GM19372 (cell line): ENCODE results near the gene ITSN1.
"Not testable (repeated sequence)": the region's sequence is repeated elsewhere in the genome, so short reads cannot be mapped to it uniquely, and the experiment has no call there.

Experiments used
- ATAC-seq: cut with Tn5 transposase; IDR thresholded peaks from one replicate; pipeline ENCODE4 v1.9.1; 2021; ENCODE audit warnings: mild to moderate bottlenecking, low read depth, moderate library complexity; ENCODE audit not compliant: unreplicated experiment

Gene ITSN1

DNA sequence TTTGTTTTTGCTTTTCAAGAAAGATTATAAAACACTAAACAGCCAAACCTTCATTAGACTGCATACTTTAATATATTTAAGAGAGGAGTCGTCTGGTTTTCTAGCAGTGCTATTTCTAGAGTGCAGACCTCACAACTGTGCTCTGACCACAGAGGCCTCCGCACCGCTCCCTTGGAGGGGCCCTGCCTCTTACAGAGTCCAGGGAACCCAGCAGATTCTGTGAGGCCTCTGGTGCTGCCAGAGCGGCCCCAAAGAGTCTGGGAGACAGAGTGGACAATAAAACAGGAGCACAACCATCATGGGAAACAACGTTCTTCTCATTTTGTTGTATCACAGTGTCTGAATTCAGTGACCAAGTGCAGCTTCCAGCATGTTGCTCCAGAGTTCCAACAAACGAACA is 267.5 kb downstream of the ITSN1 start:
- no peak for ATAC-seq

DNA sequence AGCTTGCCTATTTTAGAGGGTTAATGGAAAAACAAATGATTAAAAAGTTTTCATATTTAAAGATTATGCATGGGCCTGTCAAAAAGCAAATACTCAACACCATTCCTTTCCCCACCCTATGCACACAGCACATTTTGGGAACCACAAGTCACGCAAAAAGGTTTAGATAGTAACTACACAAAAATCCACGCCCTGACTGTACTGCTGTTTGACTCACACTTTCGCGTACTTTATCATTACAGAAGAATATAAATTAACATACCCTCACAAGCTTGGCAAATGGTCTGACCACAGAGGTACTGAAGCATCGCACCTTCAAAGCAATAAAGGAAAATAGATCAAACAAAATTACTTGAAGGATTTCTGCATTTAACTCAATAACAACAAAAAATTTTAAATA is 271.9 kb downstream of the ITSN1 start:
- ATAC-seq = no peak

DNA sequence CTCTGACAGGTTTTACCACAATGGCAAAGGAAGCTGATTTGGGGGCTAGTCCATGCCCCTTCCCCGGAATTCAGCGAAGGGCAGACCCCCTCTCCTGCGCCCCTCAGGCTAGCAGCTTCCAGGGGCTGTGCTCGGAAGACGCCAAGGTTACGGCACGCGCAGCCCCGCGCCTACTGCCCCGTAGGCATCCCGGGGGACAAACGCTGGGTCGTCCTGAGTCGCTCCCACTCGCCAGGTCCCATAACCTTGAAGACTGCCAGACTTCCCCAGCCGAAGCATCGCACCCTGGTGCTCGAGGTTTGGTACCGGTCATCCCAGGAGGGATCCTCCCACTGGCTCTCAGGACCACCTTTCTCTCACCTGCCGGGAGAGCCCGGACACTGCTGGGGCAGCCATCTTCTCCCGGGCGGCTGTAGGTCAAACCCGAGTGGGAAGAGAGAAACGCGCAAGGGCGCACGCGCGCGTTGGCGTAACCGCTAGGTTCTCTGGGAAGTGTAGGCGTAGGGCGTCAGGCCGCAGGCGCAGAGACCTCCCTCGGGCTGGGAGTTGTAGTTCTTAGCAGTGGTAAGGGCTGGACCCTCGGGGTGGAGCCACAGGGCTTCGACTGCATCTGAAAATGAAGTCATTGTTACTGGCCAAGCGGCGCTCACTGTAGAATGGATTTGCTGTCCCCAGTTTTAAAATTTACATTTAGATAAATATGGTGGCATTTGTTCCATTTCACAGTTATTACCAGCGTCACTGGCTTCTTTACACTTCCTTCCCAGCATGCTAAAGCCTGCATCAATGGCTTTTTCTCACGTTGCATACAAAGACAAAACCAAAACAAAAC is 273.3 kb downstream of the ITSN1 start, which contains the start of gene ATP5PO:
ATP5PO (minus strand) TSS at position 437 of the 832 bp plus-strand sequence; CDS start at position 396, 41 bp downstream.
- peak; percentile 99 for ATAC-seq

DNA sequence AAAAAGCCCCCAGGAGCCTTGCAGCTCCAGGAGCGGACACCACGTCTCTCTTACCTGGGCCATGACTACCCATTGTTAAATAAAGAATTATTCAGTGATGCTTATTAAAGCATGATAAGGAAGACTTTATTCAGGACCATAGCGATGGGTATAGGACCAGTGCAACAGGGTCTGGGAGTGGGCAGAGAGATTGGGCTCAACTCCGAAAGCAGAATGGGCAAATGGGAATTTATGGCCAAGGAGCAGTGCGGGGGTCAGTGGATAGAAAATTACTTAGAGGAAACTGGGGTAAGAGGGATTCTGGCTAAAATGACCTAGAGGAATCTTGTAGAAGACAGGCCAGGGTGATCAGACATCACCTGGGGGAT is 273.9 kb downstream of the ITSN1 start:
- no peak for ATAC-seq

DNA sequence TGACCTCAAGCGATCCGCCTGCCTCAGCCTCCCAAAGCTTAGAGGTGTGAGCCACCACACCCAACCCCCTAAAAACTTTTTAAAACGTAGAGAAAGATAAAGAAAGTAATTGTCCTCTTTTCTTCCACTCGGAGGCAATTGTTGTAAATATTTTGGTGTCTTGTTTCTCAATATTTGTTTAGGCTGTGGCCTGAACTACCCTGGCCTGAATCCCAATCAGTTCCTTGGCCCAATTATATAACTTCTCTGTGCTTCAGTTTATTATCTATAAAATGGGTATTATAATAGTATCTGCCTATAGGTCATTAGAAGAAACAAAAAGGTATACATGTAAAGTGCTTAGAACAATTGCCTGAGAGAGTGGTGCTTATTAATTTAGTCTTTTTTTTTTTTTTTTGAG is 275.1 kb downstream of the ITSN1 start:
- no peak for ATAC-seq

DNA sequence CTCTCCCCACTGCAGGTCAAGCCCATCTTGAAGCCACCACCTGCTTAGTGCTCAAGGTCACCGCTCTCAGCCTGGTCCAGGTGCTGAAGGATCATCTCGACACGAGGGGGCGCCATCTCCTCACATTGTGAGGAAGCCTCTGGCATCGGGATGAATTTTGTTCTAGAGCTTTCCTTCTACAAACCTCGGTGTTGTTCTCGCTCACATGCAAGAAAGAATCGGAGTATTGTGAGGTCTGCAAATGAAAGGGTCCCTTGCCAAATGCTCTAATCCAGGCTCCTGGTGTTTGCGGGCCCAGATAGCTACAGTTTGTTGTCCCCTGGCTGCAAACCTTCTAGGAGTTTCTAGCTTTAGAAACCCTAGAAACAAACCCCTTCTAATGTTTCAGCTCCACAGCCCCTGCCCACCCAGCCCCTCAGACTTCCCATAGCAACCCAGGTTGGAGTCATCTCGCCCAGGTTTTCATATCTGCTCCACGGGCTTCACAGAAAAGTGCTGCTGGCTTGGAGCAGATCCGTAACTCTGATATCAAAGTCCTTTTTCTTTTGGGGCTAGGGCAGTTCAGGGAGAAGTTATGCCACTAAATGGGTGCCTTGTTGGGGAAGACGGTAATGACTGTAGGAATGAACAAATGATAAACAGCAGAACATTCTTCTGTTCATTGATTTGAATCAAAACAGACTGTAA is 281.9 kb downstream of the ITSN1 start:
- peak; percentile 84 for ATAC-seq

DNA sequence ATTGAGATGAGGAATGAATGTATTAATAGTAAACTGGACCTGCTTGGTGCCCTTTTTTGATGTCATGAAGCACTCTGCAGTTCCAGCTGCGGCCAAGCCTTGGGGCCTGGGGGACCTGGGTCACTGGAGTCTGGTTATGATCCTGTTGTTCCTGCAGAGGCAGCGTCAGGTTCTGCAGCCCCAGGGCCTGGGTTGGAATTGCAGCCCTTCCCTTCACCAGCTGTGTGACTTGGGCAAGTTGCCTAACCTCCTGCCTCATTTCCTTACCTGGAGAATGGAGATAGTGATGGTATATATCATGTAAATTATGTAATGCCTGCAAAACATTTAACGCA is 282.4 kb downstream of the ITSN1 start:
- no peak for ATAC-seq

DNA sequence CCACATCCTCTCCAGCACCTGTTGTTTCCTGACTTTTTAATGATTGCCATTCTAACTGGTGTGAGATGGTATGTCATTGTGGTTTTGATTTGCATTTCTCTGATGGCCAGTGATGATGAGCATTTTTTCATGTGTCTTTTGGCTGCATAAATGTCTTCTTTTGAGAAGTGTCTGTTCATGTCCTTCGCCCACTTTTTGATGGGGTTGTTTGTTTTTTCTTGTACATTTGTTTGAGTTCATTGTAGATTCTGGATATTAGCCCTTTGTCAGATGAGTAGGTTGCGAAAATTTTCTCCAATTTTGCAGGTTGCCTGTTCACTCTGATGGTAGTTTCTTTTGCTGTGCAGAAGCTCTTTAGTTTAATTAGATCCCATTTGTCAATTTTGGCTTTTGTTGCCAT is 283.9 kb downstream of the ITSN1 start:
- not testable (repeated sequence) for ATAC-seq

DNA sequence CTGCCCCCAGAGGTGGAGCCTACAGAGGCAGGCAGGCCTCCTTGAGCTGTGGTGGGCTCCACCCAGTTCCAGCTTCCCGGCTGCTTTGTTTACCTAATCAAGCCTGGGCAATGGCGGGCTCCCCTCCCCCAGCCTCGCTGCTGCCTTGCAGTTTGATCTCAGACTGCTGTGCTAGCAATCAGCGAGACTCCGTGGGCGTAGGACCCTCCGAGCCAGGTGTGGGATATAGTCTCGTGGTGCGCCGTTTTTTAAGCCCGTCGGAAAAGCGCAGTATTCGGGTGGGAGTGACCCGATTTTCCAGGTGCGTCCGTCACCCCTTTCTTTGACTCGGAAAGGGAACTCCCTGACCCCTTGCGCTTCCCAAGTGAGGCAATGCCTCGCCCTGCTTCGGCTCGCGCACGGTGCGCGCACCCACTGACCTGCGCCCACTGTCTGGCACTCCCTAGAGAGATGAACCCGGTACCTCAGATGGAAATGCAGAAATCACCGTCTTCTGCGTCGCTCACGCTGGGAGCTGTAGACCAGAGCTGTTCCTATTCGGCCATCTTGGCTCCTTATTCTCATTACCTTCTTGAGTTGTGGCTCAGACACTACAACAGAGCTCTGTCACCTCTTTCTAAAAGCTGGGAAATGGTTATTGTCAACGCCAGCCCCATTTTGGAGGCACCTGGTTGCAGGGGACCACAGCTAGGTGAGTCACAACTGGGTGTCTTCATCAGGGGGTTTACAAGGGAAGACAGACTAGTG is 288.9 kb downstream of the ITSN1 start:
- ATAC-seq = not testable (repeated sequence)

DNA sequence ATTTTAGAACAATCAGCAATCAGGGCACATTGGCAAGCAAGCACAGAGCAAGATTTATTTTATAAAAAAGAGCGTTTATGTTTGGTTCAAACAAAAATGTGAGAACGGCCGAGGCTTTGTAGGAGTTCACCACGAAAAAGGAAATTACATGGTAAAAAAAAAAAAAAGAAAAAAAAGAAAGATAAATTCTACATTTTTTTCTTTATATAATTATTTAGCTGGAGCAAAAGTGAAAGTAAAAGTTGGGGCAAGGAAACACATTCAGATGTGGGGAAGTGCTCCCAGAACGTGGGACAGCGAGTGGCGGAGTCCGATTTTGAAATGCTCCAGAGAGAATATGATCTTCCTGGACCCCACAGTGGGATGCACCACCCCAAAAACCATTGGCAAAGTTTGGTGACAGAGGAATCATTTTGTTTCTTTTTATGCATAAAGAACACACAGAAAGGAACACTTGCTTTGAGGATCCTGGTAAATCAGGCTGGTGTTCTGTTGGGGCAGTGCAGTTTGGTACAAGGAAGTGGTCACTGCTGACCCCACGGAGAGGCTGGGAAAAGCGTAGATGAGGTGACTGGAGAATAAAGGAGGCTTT is 289.6 kb downstream of the ITSN1 start:
- ATAC-seq = no peak

DNA sequence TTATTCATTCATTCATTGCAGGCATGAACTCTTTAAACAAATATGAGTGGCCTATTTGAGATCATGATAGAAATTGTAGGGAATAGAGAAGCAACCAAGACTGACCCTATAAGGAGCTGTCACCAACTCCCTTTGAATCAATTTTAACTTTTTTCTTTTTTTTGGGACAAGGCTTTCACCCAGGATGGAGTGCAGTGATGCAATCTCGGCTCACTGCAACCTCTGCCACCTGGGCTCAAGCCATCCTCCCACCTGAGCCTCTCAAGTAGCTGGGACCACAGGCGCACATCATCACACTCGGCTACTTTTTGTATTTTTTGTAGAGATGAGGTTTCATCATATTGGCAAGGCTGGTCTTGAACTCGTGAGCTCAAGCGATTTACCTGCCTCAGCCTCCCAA is 290.4 kb downstream of the ITSN1 start:
- no peak for ATAC-seq

DNA sequence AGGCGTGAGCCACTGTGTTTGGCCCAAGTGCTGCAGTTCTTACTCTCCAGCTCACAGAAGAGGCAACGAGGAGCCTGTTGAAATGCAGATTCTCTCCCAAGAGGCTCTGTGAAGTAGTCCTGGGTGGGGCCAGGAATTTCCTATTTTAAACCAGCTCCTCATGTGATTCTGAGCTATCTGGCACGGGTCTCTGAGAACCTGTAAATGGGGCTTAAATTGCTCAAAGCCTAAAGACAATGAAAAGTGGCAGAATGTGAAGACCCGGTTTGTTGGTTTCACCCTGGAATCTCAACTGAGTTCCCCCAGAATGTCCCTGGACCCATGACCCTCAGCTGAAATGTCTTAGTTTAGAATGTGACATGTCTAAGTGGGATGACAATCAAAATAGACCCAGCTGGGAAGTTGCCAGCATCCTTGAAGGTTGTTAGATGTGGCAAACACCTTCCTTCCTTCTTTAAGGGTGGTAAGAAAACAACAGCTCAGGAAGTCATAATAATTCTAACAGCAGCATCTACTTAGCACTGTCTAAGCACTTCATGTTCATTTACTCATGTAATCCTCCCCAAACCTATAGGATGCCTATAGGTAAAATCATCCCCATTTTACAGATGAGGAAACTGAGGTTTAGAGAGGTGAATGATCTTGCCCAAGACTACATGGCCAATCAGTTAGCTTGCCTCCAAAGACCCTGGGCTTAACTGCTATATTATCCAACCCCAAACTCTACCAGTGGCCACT is 294.2 kb downstream of the ITSN1 start:
- ATAC-seq = no peak

DNA sequence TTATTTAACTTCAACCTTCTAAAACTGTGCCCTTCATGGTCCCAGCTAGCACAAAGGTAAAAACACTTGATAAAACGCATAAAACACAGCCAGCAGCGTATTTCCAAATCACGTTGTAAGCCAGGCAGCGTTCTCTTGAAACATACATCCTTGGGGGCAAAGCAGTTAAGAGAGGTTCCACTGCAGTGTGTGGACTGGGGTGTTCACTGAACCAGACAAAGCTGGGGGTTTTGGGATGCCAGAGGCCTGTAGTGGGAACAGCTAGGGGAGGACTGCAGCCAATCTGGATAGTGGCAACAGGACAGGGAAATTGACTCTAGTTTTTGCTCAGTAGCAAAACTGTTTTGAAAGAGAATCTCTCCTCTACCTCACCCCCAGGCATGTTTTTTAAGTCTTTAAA is 294.8 kb downstream of the ITSN1 start:
- no peak for ATAC-seq

DNA sequence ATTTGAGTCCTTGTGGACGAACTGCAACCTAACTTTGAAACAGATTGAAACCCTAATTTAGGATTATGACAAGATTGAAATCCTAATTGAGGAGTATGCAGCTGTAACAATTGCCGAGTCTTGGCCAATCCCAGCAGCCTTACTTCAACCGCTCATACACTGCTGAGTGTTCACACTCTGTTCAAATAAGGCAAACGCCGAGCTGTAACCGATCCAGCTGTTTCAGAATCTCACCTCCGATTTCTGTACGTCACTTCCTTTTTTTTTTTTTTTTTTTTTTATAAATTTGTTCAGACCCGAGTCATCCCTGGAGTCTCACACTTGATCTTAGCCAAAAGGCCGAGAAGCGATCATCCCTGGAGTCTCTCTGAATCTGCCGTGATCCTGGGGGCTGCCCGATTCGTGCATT is 295.6 kb downstream of the ITSN1 start:
- ATAC-seq = no peak

DNA sequence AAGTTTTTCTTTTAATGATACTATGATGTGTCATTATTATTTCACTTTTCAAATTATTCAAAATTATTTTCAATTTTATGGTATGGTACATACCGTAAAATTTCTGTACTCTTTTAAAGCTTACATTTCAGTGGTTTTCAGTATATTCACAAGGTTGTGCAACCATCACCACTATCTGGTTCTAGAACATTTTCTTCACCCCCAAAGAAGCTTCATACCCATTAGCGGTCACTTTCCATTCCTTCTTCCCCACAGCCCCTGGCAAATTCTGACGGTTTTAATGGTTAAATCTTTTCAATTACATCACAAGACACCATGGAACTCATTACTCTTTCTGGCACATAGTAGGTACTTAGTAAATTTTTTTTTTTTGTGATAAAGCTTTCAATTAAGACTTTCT is 296.1 kb downstream of the ITSN1 start:
- ATAC-seq = no peak

DNA sequence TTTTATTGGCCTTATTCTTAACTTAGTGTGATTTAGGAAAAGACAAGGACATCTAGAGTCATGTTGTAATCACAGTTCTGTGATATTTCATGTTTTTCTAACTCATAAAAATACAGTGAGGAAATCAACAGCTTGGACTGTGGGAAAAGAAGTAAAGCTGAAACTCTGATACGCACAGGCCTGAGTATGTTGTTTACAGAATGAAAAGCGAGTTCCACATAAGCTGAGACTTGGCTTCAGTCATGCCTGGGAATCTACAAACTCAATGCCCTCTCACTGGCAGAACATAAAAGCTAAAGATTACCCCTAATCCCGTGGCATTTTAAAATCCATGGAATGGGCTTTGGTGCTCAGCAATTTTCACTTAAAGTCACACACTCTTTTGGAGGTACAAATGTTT is 296.9 kb downstream of the ITSN1 start:
- no peak for ATAC-seq

DNA sequence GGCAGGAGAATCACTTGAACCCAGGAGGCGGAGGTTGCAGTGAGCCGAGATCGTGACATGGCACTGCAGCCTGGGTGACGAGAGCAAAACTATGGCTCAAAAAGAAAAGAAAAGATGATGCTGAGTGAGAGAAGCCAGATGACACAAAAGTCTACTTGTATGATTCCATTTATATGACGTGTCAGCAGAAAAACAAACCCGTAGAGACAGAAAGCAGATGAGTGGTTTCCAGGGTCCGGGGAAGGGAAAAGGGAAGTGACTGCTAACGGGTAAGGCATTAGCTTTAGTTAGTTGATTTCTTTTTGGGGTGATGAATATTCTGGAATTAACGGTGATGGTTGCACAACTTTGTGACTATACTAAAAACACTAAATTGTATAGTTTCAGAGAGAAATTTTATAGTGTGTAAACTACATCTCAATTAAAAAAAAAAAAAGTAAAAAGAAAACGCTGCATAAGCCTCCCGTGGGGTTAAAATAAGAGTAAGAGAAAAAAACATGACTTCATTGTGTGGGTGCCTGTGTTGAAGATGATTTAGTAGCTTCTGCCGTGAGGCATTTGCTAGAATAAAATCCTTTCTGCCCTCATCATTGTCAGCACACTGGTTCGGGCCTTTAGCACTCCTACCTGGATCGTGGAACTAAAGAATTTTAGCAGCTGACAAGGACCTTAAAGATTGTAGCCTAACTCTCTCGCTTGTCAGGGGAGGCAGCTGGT is 298.0 kb downstream of the ITSN1 start:
- ATAC-seq = no peak

DNA sequence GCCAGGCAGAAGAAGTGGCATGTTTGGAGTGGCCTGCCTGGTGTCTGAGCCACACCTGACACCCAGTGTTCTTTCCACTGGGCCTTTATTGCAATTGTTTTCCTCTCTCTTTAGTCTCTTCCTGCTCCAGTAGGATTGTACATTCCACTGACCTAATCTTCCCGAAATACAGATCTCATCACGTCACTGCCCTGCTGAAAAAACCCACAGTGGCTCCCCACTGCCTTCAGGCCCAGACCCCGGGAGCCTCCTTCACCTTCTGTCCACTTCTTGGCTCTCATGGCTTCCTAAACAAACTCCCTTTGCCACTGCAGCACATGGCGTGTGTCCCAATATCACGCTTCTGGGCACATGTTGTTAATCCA is 298.6 kb downstream of the ITSN1 start:
- ATAC-seq = no peak

DNA sequence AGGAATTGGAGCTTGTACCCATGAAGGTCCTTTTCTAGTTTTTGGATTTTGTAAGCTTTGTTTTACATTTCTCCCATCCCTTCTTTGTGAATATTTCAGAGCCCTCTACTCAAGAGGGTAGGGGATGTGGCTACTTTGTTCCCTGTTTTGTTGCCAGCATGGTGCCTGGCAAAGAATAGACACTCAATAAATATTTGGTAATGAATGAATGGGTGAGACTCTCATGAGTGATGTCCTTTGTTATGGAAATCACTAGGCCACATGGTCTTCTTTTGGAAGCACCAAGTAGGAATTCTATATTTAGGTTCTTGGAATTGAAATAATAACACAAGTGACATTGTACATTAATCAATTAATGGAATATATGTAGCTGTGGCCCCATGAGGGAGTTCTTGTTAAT is 300.1 kb downstream of the ITSN1 start:
- no peak for ATAC-seq

DNA sequence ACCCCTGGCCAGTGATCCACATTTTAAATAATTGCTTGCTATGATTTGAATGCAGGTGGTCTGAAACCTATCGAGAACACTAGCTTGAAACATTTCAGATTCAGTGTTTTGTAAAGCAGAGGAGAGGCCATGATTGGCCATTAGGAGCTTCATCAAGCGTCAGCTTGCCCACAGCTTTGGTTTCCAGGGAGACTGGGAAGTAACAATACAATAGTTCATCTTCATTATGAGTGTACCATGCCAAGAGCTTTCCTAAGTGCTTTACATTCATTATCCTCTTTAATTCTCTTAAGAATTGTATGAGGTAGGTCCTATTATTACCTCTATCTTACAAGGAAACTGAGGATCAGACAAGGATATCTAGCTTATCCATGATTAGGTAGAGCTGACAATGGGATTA is 301.0 kb downstream of the ITSN1 start:
- ATAC-seq = no peak
